Measurements from ENCODE around the gene METTL13.
"Not testable (repeated sequence)": the region's sequence is repeated elsewhere in the genome, so short reads cannot be mapped to it uniquely, and the experiment has no call there.

METTL13 gene

GRCh38 chr1:171794085-171794484, 12.6 kb downstream of the METTL13 start:
- no peak for TF ChIP-seq CTCF (IDR thresholded peaks at IDR 0.05; ENCODE audit: borderline replicate concordance, insufficient read depth, low read depth, low read length)

GRCh38 chr1:171796592-171796991, 15.1 kb downstream of the METTL13 start:
- no peak for TF ChIP-seq CTCF (IDR thresholded peaks at IDR 0.05; ENCODE audit: borderline replicate concordance, insufficient read depth, low read depth, low read length)
- H3K4me3 ChIP-seq (ENCODE audit: low read depth, low read length), result no peak overlapping the region

More at GRCh38 chr1:171794085-171794484, 12.6 kb downstream of the METTL13 start:
- H3K4me3 ChIP-seq (ENCODE audit: low read depth, low read length), result no peak overlapping the region

DNA sequence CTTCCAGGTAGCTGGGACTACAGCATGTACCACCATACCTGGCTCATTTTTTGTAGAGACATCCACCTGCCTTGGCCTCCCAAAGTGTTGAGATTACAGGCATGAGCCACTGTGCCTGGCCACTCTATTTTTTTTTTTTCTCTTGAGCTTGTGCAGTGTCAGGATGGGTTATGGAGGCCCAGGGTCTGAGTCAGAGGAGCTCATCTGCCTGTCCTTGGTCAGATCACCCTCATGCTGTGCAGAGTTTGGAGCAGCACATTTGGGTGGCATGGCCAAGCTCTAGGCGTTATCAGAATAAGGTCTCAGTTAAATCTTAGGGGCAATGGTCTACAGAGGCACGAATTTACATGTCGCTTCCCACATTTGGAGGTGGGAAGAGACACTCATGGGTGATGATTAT, 16.9 kb downstream of the METTL13 start:
- no peak for TF ChIP-seq CTCF (IDR thresholded peaks at IDR 0.05; ENCODE audit: borderline replicate concordance, insufficient read depth, low read depth, low read length)
- H3K4me3 ChIP-seq (ENCODE audit: low read depth, low read length), result no peak overlapping the region

- H3K4me3 ChIP-seq (ENCODE audit: low read depth, low read length), result no peak overlapping the region
- no peak for TF ChIP-seq CTCF (IDR thresholded peaks at IDR 0.05; ENCODE audit: borderline replicate concordance, insufficient read depth, low read depth, low read length)
Observed at GRCh38 chr1:171798765-171799164, 17.3 kb downstream of the METTL13 start.

DNA sequence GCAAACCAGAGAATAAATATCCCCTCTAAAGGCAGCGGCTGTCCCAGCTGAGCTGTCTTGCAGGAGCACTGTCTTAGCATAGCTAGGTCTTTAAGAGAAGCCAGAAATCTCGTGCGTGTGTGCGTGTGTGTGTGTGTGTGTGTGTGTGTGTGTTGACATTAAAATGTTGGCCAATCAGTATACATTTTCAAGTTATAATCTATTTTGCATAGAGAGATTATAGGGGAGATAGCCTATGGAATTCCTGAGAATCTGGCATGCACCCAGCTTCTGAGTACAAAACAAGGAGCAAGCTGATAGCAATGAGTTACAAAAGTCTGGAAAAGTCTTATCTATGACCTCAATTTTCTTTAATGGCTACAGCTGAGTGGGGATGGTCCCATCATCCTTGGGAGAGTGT, 17.7 kb downstream of the METTL13 start:
- no peak for TF ChIP-seq CTCF (IDR thresholded peaks at IDR 0.05; ENCODE audit: borderline replicate concordance, insufficient read depth, low read depth, low read length)
- no peak overlapping the region for H3K4me3 ChIP-seq (ENCODE audit: low read depth, low read length)

DNA sequence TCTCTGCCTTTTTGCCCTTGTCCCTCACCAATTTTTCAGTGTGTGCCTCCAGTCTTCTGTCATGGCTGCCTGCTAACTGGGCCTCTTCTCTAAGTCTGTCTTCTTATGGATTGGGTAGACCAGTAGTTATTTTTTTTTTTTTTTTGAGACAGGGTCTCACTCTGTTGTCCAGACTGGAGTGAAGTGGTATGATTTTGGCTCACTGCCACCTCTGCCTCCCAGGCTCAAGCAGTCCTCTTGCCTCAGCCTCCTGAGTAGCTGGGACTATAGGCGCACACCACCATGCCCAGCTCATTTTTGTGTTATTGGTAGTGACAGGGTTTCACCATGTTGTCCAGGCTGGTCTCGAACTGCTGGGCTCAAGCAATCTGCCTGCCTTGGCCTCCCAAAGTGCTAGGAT, 18.2 kb downstream of the METTL13 start:
- not testable (repeated sequence) for H3K4me3 ChIP-seq (ENCODE audit: low read depth, low read length)

- no peak for TF ChIP-seq CTCF (IDR thresholded peaks at IDR 0.05; ENCODE audit: borderline replicate concordance, insufficient read depth, low read depth, low read length)
- no peak overlapping the region for H3K4me3 ChIP-seq (ENCODE audit: low read depth, low read length)
Observed at GRCh38 chr1:171800342-171800741, 18.9 kb downstream of the METTL13 start.

DNA sequence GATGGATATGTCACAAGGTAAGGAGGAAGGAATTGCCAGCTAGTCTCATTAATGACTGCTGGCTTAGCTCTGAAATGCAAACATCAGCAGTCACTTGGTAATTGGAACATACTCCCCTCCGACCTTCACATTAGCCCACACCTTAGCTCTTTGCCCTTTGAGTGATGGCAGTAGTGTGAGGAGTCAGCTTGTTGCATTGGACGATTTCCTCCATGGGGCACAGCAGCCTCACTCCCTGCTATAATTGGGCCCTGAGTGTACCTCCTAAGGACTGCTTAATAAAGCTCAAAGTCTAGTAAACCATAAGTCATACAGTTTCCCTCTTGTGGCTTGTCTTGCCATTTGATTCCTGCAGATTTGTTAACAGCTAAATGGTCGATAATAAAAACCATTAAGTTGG, 19.4 kb downstream of the METTL13 start:
- no peak overlapping the region for H3K4me3 ChIP-seq (ENCODE audit: low read depth, low read length)
- no peak for TF ChIP-seq CTCF (IDR thresholded peaks at IDR 0.05; ENCODE audit: borderline replicate concordance, insufficient read depth, low read depth, low read length)
